HG03064 (cell line): ENCODE measurements around the gene SHISAL2B.
"Not testable (repeated sequence)": the region's sequence is repeated elsewhere in the genome, so short reads cannot be mapped to it uniquely, and the experiment has no call there.

ENCODE experiments used
- ATAC-seq: cut with Tn5 transposase; IDR thresholded peaks from one replicate; pipeline ENCODE4 v1.9.1; 2021; ENCODE audit warnings: low read depth; ENCODE audit not compliant: unreplicated experiment

The SHISAL2B gene

DNA sequence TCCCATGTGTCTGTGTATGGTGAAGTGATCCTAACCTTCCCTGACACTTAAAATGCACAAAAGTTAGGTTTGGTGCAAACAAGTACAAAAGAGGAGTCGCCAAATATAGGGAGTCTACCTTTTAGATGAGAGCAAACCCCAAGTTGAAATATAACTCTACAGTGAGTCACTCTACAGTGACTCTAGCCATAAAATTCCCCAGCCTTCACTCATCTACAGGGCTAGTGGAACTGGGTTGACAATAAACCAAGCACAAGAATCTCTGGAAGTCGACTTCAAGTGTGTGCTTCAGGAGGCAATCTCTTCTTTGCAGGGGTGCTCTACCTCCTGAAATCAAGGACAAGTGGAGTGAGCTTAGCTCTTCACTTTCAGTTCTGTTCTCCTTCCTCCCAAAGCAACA, 3.3 kb downstream of the SHISAL2B start:
- no peak for ATAC-seq

DNA sequence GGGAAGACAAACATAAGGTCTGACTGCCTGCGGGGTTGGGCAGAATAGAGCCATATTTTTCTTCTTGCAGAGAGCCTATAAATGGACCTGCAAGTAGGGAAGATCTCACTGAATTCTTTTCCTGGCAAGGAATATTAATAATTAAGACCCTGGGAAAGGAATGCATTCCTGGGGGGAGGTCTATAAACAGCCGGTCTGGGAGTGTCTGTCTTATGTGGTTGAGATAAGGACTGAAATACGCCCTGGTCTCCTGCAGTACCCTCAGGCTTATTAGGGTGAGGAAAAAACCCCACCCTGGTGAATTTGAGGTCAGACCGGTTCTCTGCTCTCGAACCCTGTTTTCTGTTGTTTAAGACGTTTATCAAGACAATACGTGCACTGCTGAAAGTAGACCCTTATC, 6.1 kb downstream of the SHISAL2B start:
- not testable (repeated sequence) for ATAC-seq

DNA sequence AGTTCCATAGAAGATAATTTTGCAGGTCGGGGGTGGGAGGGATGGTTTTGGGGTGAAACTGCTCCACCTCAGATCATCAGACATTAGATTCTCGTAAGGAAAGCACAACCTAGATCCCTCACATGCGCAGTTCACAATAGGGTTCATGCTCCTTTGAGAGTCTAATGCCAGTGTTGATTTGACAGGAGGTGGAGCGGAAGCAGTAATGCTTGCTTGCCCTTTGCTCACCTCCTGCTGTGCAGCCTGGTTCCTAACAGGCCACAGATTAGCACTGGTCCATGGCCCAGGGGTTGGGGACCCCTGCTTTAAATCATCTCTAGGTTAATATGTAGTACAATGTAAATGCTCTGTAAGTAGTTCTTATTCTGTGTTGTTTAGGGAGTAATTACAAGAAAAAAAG, 10.5 kb downstream of the SHISAL2B start:
- ATAC-seq: no peak

DNA sequence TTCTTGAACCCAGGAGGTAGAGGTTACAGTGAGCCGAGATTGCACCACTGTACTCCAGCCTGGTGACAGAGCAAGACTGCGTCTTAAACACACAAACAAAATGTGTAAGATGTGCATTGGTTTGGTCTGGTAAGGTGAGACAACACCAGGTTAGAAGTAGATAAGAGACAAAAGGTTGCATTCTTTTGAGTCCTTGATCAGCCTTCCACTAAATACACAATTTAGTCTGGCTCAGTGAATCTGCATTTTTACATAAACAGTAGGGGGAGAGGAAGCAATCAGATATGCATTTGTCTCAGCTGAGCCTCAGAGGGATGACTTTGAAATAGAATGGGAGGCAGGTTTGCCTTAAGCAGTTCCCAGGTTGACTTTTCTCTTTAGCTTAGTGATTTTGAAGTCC, 15.8 kb downstream of the SHISAL2B start:
- not testable (repeated sequence) for ATAC-seq

DNA sequence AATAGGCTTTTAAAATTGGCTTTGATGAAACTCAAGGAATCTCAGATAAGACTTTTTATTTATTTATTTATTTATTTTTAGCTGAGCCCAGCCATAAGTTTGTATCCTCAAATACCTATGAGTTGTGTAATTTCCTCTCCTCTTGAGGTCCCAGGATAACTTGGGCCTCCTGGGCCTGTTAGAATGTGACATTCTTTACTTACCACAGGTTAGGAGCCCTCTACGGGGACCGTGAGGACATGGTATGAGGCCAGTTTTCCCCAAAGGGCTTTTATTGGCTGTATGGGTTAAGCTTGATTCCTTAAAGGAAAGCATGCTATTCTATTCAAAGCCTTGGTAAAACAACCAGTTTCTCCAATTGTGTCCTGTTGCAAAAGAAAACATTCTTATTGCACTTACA, 16.9 kb downstream of the SHISAL2B start:
- ATAC-seq: no peak

DNA sequence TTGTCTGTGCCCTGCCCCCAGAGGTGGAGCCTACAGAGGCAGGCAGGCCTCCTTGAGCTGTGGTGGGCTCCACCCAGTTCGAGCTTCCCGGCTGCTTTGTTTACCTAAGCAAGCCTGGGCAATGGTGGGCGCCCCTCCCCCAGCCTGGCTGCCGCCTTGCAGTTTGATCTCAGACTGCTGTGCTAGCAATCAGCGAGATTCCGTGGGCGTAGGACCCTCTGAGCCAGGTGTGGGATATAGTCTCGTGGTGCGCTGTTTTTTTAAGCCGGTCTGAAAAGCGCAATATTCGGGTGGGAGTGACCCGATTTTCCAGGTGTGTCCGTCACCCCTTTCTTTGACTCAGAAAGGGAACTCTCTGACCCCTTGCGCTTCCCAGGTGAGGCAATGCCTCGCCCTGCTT, 24.2 kb downstream of the SHISAL2B start:
- not testable (repeated sequence) for ATAC-seq

DNA sequence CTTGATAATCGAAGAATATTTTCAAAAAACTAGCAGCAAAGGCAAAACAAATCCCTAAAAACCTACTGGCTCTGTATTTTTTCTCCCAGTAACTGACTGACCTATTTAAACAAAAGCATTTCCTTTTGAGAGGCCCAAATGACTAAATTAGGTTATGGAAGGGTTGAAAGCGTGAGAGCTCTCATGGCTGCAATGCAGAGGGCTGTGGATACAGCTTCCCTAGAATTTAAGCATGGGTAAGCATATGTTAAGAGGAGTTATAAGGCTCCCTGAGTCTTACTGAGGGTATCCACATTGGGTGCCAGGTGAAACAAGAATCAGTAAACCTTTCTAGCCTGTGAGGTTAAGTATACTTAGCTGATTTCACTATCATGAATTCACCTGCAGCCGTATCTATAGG, 32.3 kb downstream of the SHISAL2B start:
- ATAC-seq: no peak

DNA sequence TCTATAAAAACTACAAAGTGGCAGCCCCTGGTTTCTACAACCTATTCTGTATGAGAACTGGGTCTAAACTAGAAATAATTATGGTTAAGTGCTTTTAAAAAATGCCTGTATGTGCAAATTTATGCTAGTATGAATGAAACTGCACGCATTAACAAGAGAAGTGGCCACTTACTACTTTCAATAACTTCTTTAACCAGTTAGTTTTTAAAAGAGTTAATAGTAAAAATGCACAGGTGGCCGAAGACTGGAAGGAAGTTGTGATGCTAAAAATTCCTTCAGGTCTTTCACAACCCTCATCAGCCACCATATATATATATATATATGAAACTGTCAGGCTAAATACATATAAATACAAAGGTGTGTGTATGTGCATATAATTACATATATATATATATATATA, 36.8 kb downstream of the SHISAL2B start:
- ATAC-seq: no peak

DNA sequence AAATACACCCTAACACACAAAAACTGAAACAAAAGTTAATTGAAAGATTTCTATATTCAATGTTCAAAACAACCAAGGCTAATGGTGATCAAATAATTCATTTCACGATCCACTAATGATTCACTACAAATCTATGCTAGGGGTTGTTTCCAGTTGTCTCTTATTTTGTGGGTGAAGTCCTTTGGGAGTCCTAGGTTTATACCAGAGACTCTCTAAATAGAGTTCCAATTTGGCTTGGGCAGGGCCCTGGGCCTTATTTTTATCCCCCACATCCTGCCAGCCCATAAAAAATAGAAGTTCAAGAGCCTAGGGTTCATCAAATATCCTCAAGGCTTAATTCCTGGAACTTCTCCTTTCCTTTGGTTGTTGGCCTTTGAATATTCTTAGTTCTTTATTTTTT, 52.1 kb downstream of the SHISAL2B start:
- no peak for ATAC-seq

DNA sequence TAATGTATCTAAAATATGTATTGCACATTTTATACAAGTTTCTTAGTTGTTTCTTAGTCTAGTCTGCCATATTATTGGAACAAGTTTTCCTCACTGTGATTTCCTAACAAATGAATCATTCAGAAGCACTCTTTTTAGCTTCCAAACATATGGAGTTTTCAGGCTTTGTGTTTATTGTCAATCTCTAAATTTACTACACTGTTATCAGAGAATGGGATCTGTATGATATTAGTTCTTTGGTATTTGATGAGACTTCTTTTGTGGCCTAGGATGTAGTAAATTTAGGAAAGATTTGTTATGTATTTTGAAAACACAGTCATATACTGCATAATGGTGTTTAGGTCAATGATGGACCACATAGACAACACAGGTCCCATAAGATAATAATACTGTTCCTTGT, 52.5 kb downstream of the SHISAL2B start:
- no peak for ATAC-seq

DNA sequence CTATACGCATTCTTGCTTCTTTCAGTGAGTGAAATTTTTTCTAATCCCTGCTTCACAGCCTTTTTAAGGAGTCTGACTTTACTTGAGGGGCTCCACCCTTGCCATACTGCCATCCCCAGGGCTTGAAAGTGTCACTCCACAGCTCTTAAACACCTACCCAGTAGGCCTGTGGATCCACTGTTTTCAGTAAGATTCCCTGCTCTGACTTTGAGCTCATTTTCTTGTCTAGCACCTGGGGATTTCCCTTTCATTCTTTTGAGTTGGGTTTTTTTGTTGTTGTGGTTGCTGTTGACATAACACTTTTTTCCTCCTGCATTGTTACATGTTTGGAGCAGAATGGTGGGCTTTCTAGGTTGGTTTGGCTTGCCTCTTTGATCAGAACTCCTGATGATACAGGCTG, 54.6 kb downstream of the SHISAL2B start:
- ATAC-seq: no peak

DNA sequence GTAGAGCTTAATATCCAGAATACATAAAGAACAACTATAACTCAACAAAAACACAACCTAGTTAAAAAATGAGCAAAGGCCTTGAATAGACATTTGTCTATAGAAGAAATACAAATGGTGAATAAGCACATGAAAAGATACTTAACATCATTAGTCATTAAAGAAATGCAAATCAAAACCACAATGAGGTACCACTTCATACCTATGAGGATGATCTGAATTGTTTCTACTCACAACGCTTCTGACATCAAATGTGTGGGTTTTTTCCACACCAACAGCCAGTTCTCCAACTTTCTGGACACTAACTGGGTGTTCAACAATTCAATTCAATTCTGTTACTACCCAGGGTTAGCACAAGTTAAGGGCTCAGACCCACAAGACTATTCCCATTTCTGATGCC, 56.1 kb downstream of the SHISAL2B start:
- no peak for ATAC-seq

DNA sequence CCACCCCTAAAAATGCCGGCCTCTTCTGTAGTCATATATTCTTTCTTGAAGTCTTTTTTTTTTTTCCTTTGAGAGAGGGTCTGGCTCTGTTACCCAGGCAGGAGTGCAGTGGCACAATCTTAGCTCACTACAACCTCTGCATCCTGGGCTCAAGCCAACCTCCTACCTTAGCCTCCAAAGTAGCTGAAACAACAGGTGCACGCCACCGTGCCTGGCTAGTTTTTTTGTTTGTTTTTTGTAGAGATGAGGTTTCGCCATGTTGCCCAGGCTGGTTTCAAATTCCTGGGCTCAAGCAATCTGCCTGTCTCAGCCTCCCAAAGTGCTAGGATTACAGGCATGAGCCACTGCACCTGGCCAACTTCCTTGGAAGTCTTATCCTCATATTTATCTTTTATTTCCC, 59.1 kb downstream of the SHISAL2B start:
- no peak for ATAC-seq

DNA sequence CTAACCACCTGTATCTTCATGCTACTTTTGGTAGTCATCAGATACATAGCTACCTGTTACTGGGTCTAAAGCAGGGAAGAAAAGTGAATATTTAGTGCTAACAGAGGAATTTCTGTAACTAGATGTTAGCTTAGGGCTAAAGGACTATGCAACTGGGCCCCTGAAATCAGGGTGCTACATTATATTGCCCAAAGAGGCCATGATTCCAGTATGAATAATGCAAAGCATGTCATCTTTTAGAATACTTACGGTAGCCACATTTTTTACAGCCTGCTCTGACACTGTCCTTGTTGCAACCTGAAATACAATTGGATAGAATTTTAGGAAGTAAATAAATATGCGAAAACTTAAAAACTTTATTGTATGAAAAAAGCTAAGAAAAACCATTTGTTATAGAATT, 63.8 kb downstream of the SHISAL2B start:
- no peak for ATAC-seq

DNA sequence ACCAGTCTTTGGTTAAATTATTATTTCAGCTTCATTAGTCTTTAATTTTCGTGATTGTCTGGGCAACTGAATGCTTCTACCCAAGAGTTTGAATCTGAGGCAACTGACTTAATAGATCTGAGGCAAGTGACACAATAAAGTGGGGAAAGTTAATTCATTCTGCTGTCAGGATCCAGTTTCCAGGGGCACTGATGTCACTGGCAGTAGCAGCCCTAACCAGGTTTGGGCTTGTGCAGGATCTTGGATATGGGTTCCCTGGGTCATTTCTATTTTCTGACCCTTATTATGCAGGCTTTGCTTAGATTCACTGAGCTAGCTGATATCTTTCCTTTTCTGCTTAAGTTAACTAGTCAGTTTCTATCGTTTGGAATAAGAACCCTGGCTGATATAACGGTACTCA, 68.6 kb downstream of the SHISAL2B start:
- ATAC-seq: no peak

DNA sequence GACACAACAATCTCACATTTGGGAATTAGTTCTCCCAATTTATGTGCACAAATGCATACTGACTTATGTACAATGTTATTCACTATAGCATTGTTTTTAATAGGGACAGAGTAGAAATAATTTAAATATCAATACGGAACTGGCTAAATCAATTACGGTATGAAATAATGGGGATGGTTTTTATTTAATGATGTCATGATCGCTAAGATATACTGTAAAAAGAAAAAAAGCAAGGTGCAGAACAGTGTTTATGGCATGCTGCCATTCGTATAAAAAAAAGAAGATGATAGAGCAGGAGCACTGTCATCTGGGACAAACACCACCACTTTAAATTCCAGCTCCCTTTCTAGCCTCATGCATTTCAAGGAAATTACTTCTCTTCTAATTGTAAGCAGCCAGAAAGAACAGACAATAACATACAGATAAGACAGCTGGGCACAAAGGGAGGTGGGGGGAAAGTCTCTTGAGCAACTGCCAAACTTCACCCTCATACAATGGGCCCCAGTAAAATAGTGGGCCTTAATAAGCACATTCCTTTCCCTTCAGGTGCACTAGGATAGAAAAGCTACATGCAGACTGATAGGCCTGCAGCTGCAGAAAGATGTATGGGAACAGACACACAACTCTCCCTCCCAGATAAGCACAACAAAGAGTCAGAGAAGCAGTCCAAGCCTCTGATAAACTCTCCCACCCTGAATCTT, 69.8 kb downstream of the SHISAL2B start:
- no peak for ATAC-seq

DNA sequence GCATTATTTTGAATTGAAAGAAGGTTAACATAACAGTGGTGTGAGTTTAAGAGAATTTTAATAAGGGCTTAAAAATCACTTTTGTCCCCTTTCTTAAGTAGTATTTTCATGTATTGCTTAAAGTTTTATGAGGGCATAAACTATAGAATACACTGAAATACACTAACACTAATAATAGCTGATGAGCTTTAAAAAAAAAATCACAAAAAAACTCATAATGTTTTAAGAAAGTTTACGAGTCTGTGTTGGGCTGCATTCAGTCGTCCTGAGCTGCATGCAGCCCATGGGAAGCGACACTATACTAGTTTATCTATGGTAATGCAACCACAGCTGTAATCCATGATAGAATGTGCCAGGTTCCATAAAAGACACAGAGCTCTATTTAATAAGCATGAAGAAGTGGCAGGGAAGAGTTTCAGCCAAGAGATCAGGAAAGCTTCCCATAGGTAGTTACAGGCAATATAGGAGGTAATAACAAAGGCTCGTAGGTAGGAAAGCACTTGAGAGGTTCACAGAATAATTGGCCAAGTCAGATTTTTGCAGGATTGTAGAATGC, 73.7 kb downstream of the SHISAL2B start:
- ATAC-seq: no peak

DNA sequence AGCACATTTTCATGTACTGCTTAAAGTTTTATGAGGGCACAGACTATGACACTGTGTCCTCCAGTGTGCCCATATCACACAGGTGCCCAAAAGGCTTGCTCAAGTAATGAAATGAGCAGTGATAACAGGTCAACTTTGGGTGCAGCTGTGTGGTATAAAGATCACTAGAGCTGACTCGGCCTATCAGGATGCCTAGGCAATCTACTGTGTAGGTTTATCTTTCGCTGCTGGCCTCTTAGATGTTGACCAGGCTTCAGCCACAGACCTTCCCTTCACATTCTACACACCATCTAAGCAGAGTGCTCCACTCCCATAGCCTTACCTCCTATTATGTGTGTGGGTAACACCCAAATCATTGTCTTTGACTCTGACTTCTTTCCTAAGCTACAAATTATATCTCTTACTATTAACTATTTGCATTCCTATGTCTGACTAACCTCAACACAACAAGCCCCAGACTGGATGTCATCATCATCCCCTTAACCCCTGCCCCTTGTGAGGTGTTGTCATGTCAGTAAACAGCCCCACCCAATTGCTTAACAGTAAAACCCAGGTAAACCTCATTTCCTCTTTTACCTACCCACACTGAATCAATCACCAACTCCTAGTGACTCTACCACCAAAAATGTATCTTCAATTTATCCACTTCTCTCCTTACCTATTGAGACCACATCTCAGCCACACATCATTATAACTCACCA, 75.7 kb downstream of the SHISAL2B start:
- ATAC-seq: no peak

DNA sequence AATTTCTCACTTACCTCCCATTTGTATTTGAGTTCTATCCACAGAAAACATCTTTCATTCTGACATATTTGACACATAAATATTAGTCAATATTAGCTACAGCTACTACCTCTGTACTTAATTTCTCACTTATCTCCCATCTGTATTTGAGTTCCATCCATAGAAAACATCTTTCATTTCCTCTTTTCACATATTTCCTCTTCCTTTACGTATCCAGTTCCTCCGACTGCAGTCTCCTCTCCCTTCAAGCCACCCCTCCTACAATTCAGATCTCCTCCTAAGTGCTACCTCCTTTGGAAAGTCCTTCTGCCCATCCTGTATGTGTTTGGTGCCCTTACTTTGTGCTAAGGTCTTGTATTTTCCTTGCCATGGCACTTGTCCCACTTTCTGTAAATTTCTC, 76.6 kb downstream of the SHISAL2B start:
- no peak for ATAC-seq
